GM21381 (cell line): ENCODE results near the gene SPACA7.
A peak's percentile ranks its signal among the peaks of the same experiment; 100 is the strongest.
"Not testable (repeated sequence)": the region's sequence is repeated elsewhere in the genome, so short reads cannot be mapped to it uniquely, and the experiment has no call there.

Source experiments
- ATAC-seq: cut with Tn5 transposase; IDR thresholded peaks from one replicate; pipeline ENCODE4 v1.9.1; 2021; ENCODE audit warnings: mild to moderate bottlenecking, moderate library complexity; ENCODE audit not compliant: unreplicated experiment

Gene SPACA7

GRCh38 chr13:112349681-112350080, 26.5 kb upstream of the SPACA7 start:
- no peak for ATAC-seq

- ATAC-seq, result no peak
These were observed 25.9 kb upstream of the SPACA7 start for GRCh38 chr13:112350300-112350699.

- no peak for ATAC-seq
These were observed 24.3 kb upstream of the SPACA7 start for GRCh38 chr13:112351825-112352224.

- ATAC-seq, result no peak
These were observed 22.3 kb upstream of the SPACA7 start for GRCh38 chr13:112353856-112354255.

- no peak for ATAC-seq
These were observed 21.6 kb upstream of the SPACA7 start for GRCh38 chr13:112354330-112355273.

GRCh38 chr13:112355274-112355838, 20.8 kb upstream of the SPACA7 start:
- ATAC-seq, result no peak

GRCh38 chr13:112356190-112356589, 20.0 kb upstream of the SPACA7 start:
- no peak for ATAC-seq

GRCh38 chr13:112358156-112358555, 18.0 kb upstream of the SPACA7 start:
- no peak for ATAC-seq

GRCh38 chr13:112362021-112362420, 14.1 kb upstream of the SPACA7 start:
- ATAC-seq, result no peak

GRCh38 chr13:112363867-112364528, 12.2 kb upstream of the SPACA7 start:
- ATAC-seq, result no peak

- ATAC-seq, result no peak
These were observed 9.1 kb upstream of the SPACA7 start for GRCh38 chr13:112366907-112367646.

GRCh38 chr13:112368883-112369282, 7.3 kb upstream of the SPACA7 start:
- no peak for ATAC-seq

GRCh38 chr13:112370311-112370710, 5.8 kb upstream of the SPACA7 start:
- ATAC-seq, result no peak

- no peak for ATAC-seq
These were observed 1.9 kb upstream of the SPACA7 start for GRCh38 chr13:112374271-112374670.

- ATAC-seq, result no peak
These were observed 15.6 kb downstream of the SPACA7 start for GRCh38 chr13:112391746-112392145.

GRCh38 chr13:112392719-112393118, 16.6 kb downstream of the SPACA7 start:
- no peak for ATAC-seq

- not testable (repeated sequence) for ATAC-seq
These were observed 18.9 kb downstream of the SPACA7 start for GRCh38 chr13:112395022-112395421.

- not testable (repeated sequence) for ATAC-seq
These were observed 19.8 kb downstream of the SPACA7 start for GRCh38 chr13:112395941-112396340.

- ATAC-seq, result no peak
These were observed 21.0 kb downstream of the SPACA7 start for GRCh38 chr13:112397108-112397507.

GRCh38 chr13:112398347-112398746, 22.2 kb downstream of the SPACA7 start:
- peak; percentile 49 for ATAC-seq

GRCh38 chr13:112409828-112410227, 33.7 kb downstream of the SPACA7 start:
- ATAC-seq, result not testable (repeated sequence)
